Tibial nerve (tissue), 4 donors: ENCODE measurements around the gene SIT1. TPM values are rescaled to one million over a fixed set of nuclear protein-coding genes. Genes with fewer than 3 reads are reported as not detected.

Source experiments
- DNase-seq, 2 donors: peaks; one replicate each; pipeline ENCODE4 v3.0.0-alpha.2; 2019; ENCODE audit warnings: low spot score in 2 of 2
- H3K27ac ChIP-seq, 4 donors: fragments of 200-600 bp; sonication (generic) in 3 of 4; one replicate each; pipeline ENCODE4 v1.5.1; 2017 to 2019; ENCODE audit warnings: mild to moderate bottlenecking in 1 of 4
- H3K27me3 ChIP-seq, 2 donors: fragments of 200-600 bp; sonication (generic) in 1 of 2; one replicate each; pipeline versions ENCODE4 v1.5.1 to v1.6.0; 2017 to 2019
- H3K36me3 ChIP-seq, 3 donors: fragments of 200-600 bp; sonication (generic); one replicate each; pipeline ENCODE4 v1.5.1; 2018 to 2019
- H3K4me1 ChIP-seq, 4 donors: fragments of 200-600 bp; sonication (generic) in 3 of 4; one replicate each; pipeline ENCODE4 v1.5.1; 2017 to 2019
- H3K4me3 ChIP-seq, 4 donors: fragments of 200-600 bp; sonication (generic) in 3 of 4; one replicate each; pipeline ENCODE4 v1.5.1; 2017 to 2019; ENCODE audit warnings: mild to moderate bottlenecking in 1 of 4, moderate library complexity in 1 of 4
- H3K9me3 ChIP-seq, 4 donors: fragments of 200-600 bp; sonication (generic) in 3 of 4; one replicate each; pipeline ENCODE4 v1.5.1; 2017 to 2019
- EP300 ChIP-seq, 2 donors: sonication (generic); formaldehyde crosslinking; IDR thresholded peaks; one replicate each; pipeline ENCODE4 v1.6.1; 2017; ENCODE audit warnings: antibody characterized with exemption in 2 of 2, mild to moderate bottlenecking in 1 of 2
- POLR2A ChIP-seq, 2 donors: fragments of 450-650 bp; IDR thresholded peaks; one replicate each; pipeline ENCODE4 v1.6.1; 2017; ENCODE audit warnings: antibody characterized with exemption in 2 of 2, mild to moderate bottlenecking in 2 of 2, moderate library complexity in 2 of 2
- WGBS, 2 donors: methylation state at CpG; one replicate each; pipeline ENCODE4 v1.1.5; 2018; 5-methylcytosine and 5-hydroxymethylcytosine counted together
- total RNA-seq, 4 donors: library from RNA; depleted of rRNA; stranded (reverse); fragments of >200 nt; gene quantifications; one replicate each; pipeline ENCODE4 v1.1.0, GENCODE V29; 2016
- TF ChIP-seq, protein P1 (sequence below), 5 experiments: fragments of 200-600 bp in 3 of 5; fragments of 450-650 bp in 2 of 5; sonication (generic) in 3 of 5; IDR thresholded peaks; one replicate each; pipeline ENCODE4 v1.5.1; 2016 to 2019; ENCODE audit warnings: antibody characterized with exemption in 5 of 5, mild to moderate bottlenecking in 3 of 5, moderate library complexity in 2 of 5

SIT1 gene
- total RNA-seq, 4 donors from 2014 or later = 0.39 TPM; not detected in 3

- no peak for TF ChIP-seq POLR2A (IDR thresholded peaks at IDR 0.05)
- TF ChIP-seq, protein P1, sequence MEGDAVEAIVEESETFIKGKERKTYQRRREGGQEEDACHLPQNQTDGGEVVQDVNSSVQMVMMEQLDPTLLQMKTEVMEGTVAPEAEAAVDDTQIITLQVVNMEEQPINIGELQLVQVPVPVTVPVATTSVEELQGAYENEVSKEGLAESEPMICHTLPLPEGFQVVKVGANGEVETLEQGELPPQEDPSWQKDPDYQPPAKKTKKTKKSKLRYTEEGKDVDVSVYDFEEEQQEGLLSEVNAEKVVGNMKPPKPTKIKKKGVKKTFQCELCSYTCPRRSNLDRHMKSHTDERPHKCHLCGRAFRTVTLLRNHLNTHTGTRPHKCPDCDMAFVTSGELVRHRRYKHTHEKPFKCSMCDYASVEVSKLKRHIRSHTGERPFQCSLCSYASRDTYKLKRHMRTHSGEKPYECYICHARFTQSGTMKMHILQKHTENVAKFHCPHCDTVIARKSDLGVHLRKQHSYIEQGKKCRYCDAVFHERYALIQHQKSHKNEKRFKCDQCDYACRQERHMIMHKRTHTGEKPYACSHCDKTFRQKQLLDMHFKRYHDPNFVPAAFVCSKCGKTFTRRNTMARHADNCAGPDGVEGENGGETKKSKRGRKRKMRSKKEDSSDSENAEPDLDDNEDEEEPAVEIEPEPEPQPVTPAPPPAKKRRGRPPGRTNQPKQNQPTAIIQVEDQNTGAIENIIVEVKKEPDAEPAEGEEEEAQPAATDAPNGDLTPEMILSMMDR (IDR thresholded peaks at IDR 0.05) = no peak
- TF ChIP-seq EP300 (IDR thresholded peaks at IDR 0.05) = no peak
- Histone ChIP-seq H3K36me3 (peaks cover 0 to 53% (median 28%) of the 10 kb centered on the region in 3 donors), H3K4me3 (no peak overlapping the region), H3K4me1 (peaks cover 0 to 40% (median 4%) of the 10 kb centered on the region in 4 donors), H3K27me3 (no peaks in the 10 kb centered on the region), H3K27ac (peak overlapping the region in 3 of 4 donors; percentile 35 to 81 (median 55)), H3K9me3 (no peaks in the 10 kb centered on the region)
- 89 to 94% methylated on average over 3 of the region's 3 CpGs for WGBS, 2 donors
- no peak for DNase-seq
Measured at GRCh38 chr9:35695943-35696401, 45.2 kb upstream of the SIT1 start.

DNA sequence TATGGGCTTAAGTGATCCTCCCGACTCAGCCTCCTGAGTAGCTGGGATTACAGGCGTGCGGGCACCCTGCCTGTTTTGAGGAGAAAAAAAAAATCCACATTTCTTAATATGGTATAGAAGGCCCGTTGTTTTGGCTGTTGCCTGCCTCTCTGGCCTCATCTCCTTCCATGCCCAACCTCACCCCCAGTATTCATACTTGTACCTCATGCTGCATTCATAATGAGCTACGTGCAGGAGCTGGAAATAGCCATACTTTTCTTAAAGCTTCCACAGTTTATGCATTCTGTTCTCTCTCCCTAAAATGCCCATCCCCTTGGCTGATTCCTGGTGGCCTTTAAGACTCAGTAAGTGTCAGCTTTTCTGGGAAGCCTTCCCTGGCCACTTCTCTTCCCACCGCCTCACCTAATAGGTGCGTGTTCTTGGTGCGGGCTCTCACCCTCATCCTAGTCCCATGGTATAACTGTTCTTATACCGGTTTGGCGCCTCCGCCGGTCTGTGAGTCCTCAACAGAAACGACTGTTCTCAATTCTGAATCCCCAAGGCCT is 41.1 kb upstream of the SIT1 start:
- no peak for DNase-seq
- Histone ChIP-seq H3K4me1 (peaks cover 0 to 66% (median 7%) of the 10 kb centered on the region in 4 donors), H3K4me3 (no peak overlapping the region), H3K27ac (peak overlapping the region; percentile 93 to 97 (median 95)), H3K27me3 (no peaks in the 10 kb centered on the region), H3K9me3 (no peaks in the 10 kb centered on the region), H3K36me3 (peaks cover 0 to 12% (median 0%) of the 10 kb centered on the region in 3 donors)
- TF ChIP-seq, protein P1 (IDR thresholded peaks at IDR 0.05) = no peak
- TF ChIP-seq EP300 (IDR thresholded peaks at IDR 0.05) (peak in 1 of 2 donors; percentile 4), POLR2A (IDR thresholded peaks at IDR 0.05) (no peak)
- 59 to 61% methylated on average over 13 of the region's 13 CpGs for WGBS, 2 donors

- H3K4me1 ChIP-seq = peaks cover 0 to 66% (median 6%) of the 10 kb centered on the region in 4 donors
- no peaks in the 10 kb centered on the region for H3K9me3 ChIP-seq
- peaks cover 0 to 8% (median 0%) of the 10 kb centered on the region in 3 donors for H3K36me3 ChIP-seq
- H3K27ac ChIP-seq = peak overlapping the region; percentile 93 to 97 (median 95)
- H3K27me3 ChIP-seq = no peaks in the 10 kb centered on the region
- DNase-seq = no peak
- H3K4me3 ChIP-seq = peak overlapping the region; percentile 63 to 92 (median 75)
- no peak for TF ChIP-seq EP300 (IDR thresholded peaks at IDR 0.05)
- TF ChIP-seq POLR2A (IDR thresholded peaks at IDR 0.05) = no peak
- TF ChIP-seq, protein P1 (IDR thresholded peaks at IDR 0.05) = no peak
- WGBS, 2 donors = 10 to 12% methylated on average over 10 of the region's 10 CpGs
Measured at GRCh38 chr9:35691334-35691650, 40.6 kb upstream of the SIT1 start.

- peak overlapping the region; percentile 93 to 97 (median 95) for H3K27ac ChIP-seq
- WGBS, 2 donors = 1 to 2% methylated on average over 42 to 46 of the region's 61 CpGs
- DNase-seq = peak; percentile 60 to 66
- no peaks in the 10 kb centered on the region for H3K27me3 ChIP-seq
- peaks cover 0 to 68% (median 8%) of the 10 kb centered on the region in 4 donors for H3K4me1 ChIP-seq
- H3K4me3 ChIP-seq = peak overlapping the region; percentile 63 to 92 (median 75)
- H3K36me3 ChIP-seq = peaks cover 0 to 7% (median 0%) of the 10 kb centered on the region in 3 donors
- H3K9me3 ChIP-seq = no peaks in the 10 kb centered on the region
- TF ChIP-seq POLR2A (IDR thresholded peaks at IDR 0.05) = peak in 1 of 2 donors; percentile 24
- TF ChIP-seq, protein P1 (IDR thresholded peaks at IDR 0.05) = no peak
- peak in 1 of 2 donors; percentile 75 for TF ChIP-seq EP300 (IDR thresholded peaks at IDR 0.05)
Measured at GRCh38 chr9:35690614-35691333, 40.0 kb upstream of the SIT1 start.

GRCh38 chr9:35690294-35690613 is 39.5 kb upstream of the SIT1 start:
- peaks cover 0 to 72% (median 9%) of the 10 kb centered on the region in 4 donors for H3K4me1 ChIP-seq

More at GRCh38 chr9:35690294-35690613, 39.5 kb upstream of the SIT1 start:
- TF ChIP-seq POLR2A (IDR thresholded peaks at IDR 0.05) = no peak
- no peak for TF ChIP-seq EP300 (IDR thresholded peaks at IDR 0.05)
- TF ChIP-seq, protein P1 (IDR thresholded peaks at IDR 0.05) = no peak
- no peaks in the 10 kb centered on the region for H3K9me3 ChIP-seq
- H3K27me3 ChIP-seq = no peaks in the 10 kb centered on the region
- no peak for DNase-seq
- H3K36me3 ChIP-seq = peaks cover 0 to 10% (median 0%) of the 10 kb centered on the region in 3 donors
- peak overlapping the region; percentile 63 to 92 (median 75) for H3K4me3 ChIP-seq
- H3K27ac ChIP-seq = peak overlapping the region; percentile 93 to 97 (median 95)
- 0% methylated on average over 12 to 14 of the region's 21 CpGs for WGBS, 2 donors
